HG03139 (cell line): ENCODE data around the gene ZNF408.
A peak's percentile ranks its signal among the peaks of the same experiment; 100 is the strongest.
"Not testable (repeated sequence)": the region's sequence is repeated elsewhere in the genome, so short reads cannot be mapped to it uniquely, and the experiment has no call there.

Experiments used
- ATAC-seq: cut with Tn5 transposase; IDR thresholded peaks from one replicate; pipeline ENCODE4 v1.9.1; 2021; ENCODE audit not compliant: unreplicated experiment

ZNF408 gene

DNA sequence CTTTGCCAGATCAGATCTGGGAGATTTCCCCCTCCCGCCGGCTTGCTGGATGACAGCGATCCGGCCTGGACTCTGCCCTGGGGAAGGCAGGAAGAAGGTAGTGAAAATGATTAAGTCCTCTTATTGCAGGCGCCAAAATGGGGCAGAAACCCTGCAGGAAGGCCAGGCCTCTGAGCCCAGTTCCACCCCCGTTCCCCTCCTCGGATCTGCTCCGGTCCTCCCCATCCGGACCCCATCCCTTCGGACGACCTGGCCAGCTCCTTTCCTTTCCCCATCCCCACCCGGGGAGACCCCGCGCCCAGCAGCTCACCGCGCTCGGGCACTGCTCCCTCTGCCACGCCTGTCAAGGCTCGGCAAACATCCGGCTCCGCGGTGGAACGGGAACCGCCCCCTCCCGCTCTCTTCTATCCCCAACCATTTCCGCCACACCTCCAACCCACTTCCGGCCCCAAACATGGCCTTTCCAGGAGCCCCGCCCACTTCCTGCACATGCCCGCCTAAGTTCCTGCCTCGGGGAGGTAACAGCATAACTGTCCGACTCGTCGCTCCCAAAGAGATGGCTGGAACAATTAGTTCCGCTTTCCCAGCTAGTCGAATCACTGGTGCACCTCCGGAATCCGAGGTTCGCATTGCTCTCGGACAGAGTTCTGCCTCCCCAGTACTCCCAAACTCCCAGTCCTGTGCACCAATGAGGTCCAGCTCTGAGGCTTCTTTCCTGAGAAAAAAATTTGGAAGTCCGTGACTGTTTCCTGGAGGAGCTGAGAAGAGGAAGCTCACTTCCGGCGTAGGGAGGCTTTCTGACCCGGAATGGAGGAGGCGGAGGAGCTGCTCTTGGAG is at the start of gene ZNF408, which contains the start of gene ARHGAP1:
ZNF408 (plus strand) TSS at position 791 of the 837 bp plus-strand sequence; CDS start at position 808, 17 bp downstream.
ARHGAP1 (minus strand) TSS at position 379 of the 837 bp plus-strand sequence. CDS start 4,512 bp downstream, outside the sequence.
- ATAC-seq = peak; percentile 83

- no peak for ATAC-seq
These were observed 45.2 kb upstream of the ZNF408 start for GRCh38 chr11:46655631-46656030.

GRCh38 chr11:46657186-46657585 is 43.6 kb upstream of the ZNF408 start:
- no peak for ATAC-seq

- no peak for ATAC-seq
These were observed 42.6 kb upstream of the ZNF408 start for GRCh38 chr11:46658259-46658658.

DNA sequence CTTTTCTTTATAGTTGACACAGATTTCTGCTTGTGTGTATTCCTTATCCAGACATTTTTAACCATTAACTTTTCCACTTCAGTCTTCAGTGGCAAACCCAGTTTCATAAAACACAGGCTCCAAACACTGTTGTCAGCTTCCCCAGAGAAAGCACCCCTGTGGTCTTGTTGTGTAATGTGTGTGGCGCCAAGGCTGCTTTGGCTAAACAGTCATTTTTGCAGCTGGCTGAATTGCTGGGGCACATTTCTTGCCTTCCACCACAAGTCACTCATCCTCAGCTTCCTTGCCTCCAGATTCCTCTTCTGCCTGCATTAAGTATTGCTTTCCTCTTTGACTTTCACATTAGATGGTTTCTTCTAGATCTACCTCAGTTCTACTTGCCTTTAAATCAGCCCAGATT is 40.9 kb upstream of the ZNF408 start:
- no peak for ATAC-seq

- no peak for ATAC-seq
These were observed 39.0 kb upstream of the ZNF408 start for GRCh38 chr11:46661836-46662235.

DNA sequence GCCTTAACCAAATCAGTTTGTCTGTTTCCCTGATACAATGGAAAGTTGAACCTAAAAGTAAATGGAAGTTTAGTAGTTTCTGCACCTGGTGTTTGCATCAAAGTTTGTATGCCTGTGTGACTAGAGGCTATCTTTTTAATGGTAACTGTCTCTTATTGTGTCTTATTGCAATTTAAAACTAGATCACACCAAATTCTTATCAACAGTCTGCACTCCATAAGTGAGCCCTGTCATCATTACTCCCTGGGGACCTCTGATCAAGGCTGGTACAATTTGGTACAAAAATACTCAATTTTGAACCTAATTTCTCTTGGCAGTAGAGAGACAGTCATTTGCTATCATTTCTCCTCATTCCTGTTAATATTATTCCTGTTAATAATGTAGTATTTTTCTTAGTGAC is 38.5 kb upstream of the ZNF408 start:
- ATAC-seq = no peak

- ATAC-seq = no peak
These were observed 37.4 kb upstream of the ZNF408 start for GRCh38 chr11:46663277-46663940.

GRCh38 chr11:46664612-46665011 is 36.2 kb upstream of the ZNF408 start:
- no peak for ATAC-seq

- no peak for ATAC-seq
These were observed 35.5 kb upstream of the ZNF408 start for GRCh38 chr11:46665356-46665755.

DNA sequence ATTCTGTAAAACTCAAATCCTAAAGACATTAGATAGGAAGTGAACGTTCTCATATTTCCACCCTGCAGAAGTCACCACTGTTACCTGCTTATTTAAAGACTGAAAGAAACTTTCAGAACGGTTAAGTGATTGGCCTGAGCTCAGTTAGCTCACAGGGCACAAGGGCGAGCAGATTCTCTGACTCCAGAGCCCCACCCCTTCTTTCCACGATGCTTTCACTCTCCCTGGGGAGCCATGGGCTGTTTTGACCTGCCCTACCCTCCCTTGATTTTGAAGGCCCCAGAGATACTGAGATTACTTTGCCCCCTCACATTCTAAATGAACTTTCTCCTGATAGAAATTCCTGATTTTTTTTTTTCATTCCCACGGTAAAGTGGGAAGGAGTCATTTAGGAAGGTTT is 34.3 kb upstream of the ZNF408 start:
- ATAC-seq = no peak

DNA sequence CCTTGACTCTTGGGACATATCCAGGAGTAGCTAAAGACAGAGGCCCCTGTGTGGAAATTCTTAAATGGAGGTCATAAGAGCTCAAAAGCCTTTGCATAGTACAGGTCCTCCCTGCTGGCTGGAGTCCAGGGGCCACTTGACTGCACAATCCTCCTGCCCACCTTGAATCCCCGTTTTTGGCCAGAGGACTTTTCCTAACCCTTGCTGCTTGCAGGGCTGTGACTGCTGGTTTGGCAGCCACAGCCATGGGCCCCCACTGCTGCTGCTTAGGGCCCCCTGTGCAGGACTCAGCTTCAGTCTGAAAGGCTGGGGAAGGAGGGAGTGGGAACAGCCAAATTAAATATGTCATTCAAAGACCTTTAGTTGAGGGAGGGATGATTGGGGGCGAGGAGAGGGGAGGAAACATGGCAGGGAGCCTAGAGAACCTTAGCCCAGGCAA is 33.8 kb upstream of the ZNF408 start:
- no peak for ATAC-seq

DNA sequence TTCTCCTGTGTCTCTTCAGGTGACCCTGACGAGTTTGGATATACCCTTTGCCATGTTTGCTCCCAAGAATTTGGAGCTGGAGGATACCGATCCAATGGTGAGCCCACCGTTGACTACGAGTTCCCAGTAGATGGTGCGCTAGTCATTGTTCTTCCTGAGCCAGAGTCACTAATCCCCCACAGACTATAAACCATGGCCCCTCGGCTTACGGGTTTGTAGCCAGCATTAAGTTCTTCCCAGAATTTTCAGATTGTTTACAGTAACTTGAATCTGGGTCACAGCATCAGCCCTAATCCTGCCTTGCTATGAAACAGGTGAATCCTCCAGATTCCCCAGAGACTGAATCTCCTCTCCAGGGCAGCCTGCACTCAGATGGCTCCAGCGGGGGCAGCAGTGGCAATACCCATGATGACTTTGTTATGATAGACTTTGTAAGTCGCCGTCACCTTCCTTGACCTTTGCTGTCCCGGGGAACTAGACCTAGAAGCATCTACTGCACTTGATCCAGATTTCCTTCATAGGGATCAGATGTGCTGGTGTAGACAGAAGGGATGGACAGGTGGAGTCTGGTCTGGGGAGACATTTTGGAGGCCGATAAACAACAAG is 32.2 kb upstream of the ZNF408 start:
- no peak for ATAC-seq

GRCh38 chr11:46669711-46670139 is 31.1 kb upstream of the ZNF408 start:
- ATAC-seq = no peak

GRCh38 chr11:46670521-46670920 is 30.3 kb upstream of the ZNF408 start:
- not testable (repeated sequence) for ATAC-seq

GRCh38 chr11:46671958-46672315 is 28.9 kb upstream of the ZNF408 start:
- no peak for ATAC-seq

DNA sequence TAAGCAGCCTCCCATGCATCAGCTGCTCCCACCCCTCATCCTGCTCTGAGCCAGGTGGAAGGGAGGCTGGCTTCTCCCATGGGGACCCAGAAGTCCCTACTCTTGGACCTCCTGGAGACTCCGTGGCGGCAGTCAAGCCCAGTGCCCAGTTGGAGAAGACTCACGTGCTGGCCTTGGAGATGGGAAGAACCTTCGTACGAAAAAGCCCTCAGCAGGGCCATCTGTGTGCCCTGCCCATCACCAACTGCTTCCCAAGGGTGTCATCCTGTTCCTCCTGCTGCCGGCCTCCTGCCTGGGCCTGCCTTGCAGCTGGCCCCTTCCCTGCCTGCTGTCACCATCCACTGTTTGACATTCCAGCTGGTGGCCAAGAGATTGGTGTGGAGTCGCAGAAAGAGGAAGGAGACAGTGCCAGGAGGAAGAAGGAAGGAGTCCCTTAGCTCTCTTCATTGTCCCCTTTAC is 28.4 kb upstream of the ZNF408 start:
- ATAC-seq = no peak

GRCh38 chr11:46673713-46674462 is 26.9 kb upstream of the ZNF408 start:
- ATAC-seq = no peak

DNA sequence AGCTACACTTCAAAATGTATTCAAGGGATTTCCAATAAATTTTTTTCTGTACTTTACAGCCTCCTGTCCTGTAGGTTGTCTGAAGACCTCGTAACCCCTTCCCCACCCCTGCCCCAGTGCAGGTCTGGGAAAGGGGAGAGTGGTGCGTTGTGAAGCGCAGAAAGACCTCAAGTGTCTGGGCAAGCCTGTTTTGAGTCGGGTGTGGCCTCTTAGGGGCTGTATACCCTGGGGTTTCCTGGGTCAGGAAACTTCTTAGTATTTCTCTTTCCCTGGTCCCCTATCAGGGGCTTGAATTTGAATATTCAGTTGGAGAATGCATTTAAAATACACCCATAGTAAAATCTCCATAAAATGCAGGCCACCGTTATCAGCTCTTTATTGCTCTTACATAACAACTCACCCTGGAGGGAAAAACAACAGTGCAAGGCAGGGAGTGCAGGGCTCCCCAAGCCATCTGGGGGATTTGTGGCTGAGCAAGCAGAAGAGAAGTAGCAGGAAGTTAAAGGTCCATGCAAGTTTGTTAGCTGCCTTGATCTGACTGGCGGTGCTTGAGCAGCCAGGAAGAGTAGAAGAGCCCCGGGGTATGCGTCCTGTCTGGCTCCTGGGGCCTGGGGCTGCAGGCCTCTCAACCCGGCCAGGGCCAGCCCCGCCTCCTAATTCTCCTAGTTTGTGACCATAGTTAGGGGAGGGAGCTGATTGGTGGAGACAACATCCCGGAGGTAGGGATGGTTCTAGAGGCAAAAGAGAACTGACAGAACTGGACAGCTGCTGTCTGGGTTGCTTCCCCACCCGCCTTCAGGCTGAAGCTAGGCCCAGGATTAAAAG is 26.2 kb upstream of the ZNF408 start:
- ATAC-seq = no peak

- no peak for ATAC-seq
These were observed 25.5 kb upstream of the ZNF408 start for GRCh38 chr11:46675288-46675851.
